Activated CD4-positive, alpha-beta T cell treated with anti-CD3 and anti-CD28 coated beads, Interleukin-2, amount 10 ng/mL, durations not matched to agents 24 days and 14 days (primary cell): ENCODE data around the gene DCTN1. TPM values are rescaled to one million over a fixed set of nuclear protein-coding genes. Genes with fewer than 3 reads are reported as not detected.
A peak's percentile ranks its signal among the peaks of the same experiment; 100 is the strongest.
"Not testable (repeated sequence)": the region's sequence is repeated elsewhere in the genome, so short reads cannot be mapped to it uniquely, and the experiment has no call there.

ENCODE experiments used
- DNase-seq: peaks from one replicate; pipeline ENCODE4 v3.0.0; 2022
- H3K27ac Mint-ChIP-seq: one replicate; pipeline ENCODE4 v1.8.0; 2022; ENCODE audit warnings: mild to moderate bottlenecking, mixed read lengths
- H3K27me3 Mint-ChIP-seq: one replicate; pipeline ENCODE4 v1.8.0; 2022; ENCODE audit warnings: mixed read lengths
- H3K36me3 Mint-ChIP-seq: one replicate; pipeline ENCODE4 v1.8.0; 2022; ENCODE audit warnings: low read depth, mild to moderate bottlenecking, mixed read lengths
- H3K4me1 Mint-ChIP-seq: one replicate; pipeline ENCODE4 v1.8.0; 2021; ENCODE audit warnings: mixed read lengths
- H3K4me3 Mint-ChIP-seq: one replicate; pipeline ENCODE4 v1.8.0; 2022; ENCODE audit warnings: mild to moderate bottlenecking, moderate library complexity, mixed read lengths
- H3K9me3 Mint-ChIP-seq: one replicate; pipeline ENCODE4 v1.8.0; 2021; ENCODE audit warnings: mixed read lengths
- intact Hi-C: fragments of 100-400 bp; cut with micrococcal nuclease; formaldehyde crosslinking; loops from one replicate; pipeline ENCODE4 v1.15.1; 2023
- total RNA-seq: library from RNA; stranded (reverse); gene quantifications from 2 replicates; pipeline ENCODE4 v1.2.3, GENCODE V29; 2022

The DCTN1 gene
- total RNA-seq, 1 donor from 2014 or later = 87.2 TPM

DNA sequence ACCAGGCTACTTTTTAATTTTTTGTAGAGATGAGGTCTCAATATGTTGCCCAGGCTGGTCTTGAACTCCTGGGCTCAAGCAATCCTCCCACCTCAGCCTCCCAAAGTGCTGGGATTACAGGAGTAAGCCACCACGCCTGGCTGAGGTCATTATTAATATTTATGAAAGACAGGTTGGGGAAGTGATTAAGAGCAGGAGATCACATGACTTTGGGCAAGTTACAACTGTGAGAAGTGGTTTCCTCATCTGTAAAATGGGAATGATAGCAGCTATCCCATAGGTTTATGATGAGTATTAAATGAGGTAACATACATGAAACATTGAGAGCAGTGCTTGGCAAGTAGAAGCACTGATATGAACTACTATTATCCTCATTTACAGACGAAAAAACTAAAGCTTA, 43.9 kb downstream of the DCTN1 start:
- H3K27ac Mint-ChIP-seq, H3K9me3 Mint-ChIP-seq, H3K27me3 Mint-ChIP-seq, DNase-seq, H3K4me3 Mint-ChIP-seq, H3K4me1 Mint-ChIP-seq, H3K36me3 Mint-ChIP-seq: not testable (repeated sequence)
- intact Hi-C loops = loop anchor here (5.0 kb wide), 1 partner anchor 56 kb away; no protein-coding TSS in a partner anchor

DNA sequence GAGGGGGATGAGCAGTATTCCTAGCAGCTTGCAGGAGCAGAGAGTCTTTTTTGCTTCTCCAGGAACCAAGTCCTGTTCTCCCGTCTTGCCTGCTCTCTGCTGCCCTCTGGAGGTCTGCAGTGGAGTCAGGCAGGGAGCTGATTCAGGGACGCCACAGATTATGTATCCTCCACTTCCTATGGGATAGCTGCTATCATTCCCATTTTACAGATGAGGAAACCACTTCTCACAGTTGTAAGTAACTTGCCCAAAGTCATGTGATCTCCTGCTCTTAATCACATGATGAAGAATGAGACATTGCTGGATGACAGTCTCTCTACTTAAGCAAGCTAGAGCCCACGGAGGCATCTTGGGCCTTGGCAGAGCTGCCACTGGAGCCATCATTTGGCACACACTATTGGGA, 45.2 kb downstream of the DCTN1 start:
- intact Hi-C loops = loop anchor here (1.0 to 5.0 kb wide), 3 partner anchors 57 to 85 kb away; no protein-coding TSS in a partner anchor
- Mint-ChIP-seq H3K27me3 (no peaks in the 10 kb centered on the region), H3K4me1 (no peaks in the 10 kb centered on the region), H3K4me3 (no peak overlapping the region), H3K9me3 (no peaks in the 10 kb centered on the region), H3K36me3 (no peaks in the 10 kb centered on the region), H3K27ac (no peak overlapping the region)
- peak; percentile 93 for DNase-seq

- Mint-ChIP-seq H3K27ac (no peak overlapping the region), H3K9me3 (no peaks in the 10 kb centered on the region), H3K36me3 (no peaks in the 10 kb centered on the region), H3K27me3 (no peaks in the 10 kb centered on the region), H3K4me3 (no peak overlapping the region), H3K4me1 (no peaks in the 10 kb centered on the region)
- intact Hi-C loops = no loop called here
- no peak for DNase-seq
Observed at GRCh38 chr2:74333896-74334586, 46.1 kb downstream of the DCTN1 start.

- peak; percentile 70 for DNase-seq
- Mint-ChIP-seq H3K9me3 (no peaks in the 10 kb centered on the region), H3K36me3 (no peaks in the 10 kb centered on the region), H3K27me3 (no peaks in the 10 kb centered on the region), H3K4me3 (no peak overlapping the region), H3K27ac (no peak overlapping the region), H3K4me1 (no peaks in the 10 kb centered on the region)
- intact Hi-C loops = no loop called here
Observed at GRCh38 chr2:74333175-74333574, 46.9 kb downstream of the DCTN1 start.

- intact Hi-C loops = no loop called here
- Mint-ChIP-seq H3K36me3 (no peaks in the 10 kb centered on the region), H3K27ac (no peak overlapping the region), H3K9me3 (no peaks in the 10 kb centered on the region), H3K4me1 (no peaks in the 10 kb centered on the region), H3K27me3 (no peaks in the 10 kb centered on the region), H3K4me3 (no peak overlapping the region)
- DNase-seq = no peak
Observed at GRCh38 chr2:74332550-74333174, 47.4 kb downstream of the DCTN1 start.

DNA sequence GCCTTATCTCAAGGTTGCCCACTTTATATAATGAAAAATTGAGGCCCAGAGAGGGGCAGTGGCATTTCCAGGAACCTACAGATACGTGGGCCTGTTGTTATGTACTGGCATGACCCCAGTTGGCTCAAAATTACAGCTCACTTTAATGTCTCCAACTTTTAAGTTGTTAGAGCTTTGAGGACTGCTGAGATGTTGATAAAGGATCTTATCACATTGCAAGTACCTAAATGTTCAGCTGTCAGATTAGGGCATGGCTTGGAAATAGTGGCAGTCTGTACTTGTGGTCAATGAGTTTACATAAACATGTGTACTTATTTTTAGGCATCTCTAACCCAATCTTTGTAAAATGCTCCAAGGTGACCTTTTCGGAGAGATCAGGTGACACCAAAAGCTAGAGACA, 51.5 kb downstream of the DCTN1 start:
- intact Hi-C loops = no loop called here
- Mint-ChIP-seq H3K36me3 (no peaks in the 10 kb centered on the region), H3K27me3 (peaks cover under 1% of the 10 kb centered on the region), H3K4me3 (no peak overlapping the region), H3K27ac (no peak overlapping the region), H3K9me3 (no peaks in the 10 kb centered on the region), H3K4me1 (no peaks in the 10 kb centered on the region)
- no peak for DNase-seq

GRCh38 chr2:74328074-74328473, 52.0 kb downstream of the DCTN1 start:
- no peaks in the 10 kb centered on the region for H3K36me3 Mint-ChIP-seq
- no peaks in the 10 kb centered on the region for H3K4me1 Mint-ChIP-seq
- no peak for DNase-seq
- no peaks in the 10 kb centered on the region for H3K9me3 Mint-ChIP-seq
- no peak overlapping the region for H3K27ac Mint-ChIP-seq
- intact Hi-C loops = no loop called here
- peaks cover 3% of the 10 kb centered on the region for H3K27me3 Mint-ChIP-seq
- no peak overlapping the region for H3K4me3 Mint-ChIP-seq

DNA sequence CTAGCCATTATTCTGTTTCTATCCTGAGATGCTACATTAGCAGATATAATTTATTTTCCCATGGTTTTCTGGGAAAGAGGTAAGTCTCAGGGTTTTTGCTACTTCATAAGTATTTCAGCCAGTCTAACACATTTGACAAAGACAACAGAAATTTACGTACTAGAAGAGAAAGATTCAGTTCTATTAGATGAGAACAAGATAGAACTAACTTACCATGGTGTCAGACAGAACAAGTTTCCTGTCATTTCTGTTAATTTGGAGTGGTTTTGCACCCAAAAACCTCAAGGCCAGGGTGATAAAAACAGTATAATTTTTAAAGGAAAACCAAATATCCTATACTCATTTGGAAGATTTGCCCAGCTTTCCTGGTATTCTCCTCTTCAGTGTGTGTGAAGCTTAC, 52.5 kb downstream of the DCTN1 start:
- no peaks in the 10 kb centered on the region for H3K36me3 Mint-ChIP-seq
- H3K4me1 Mint-ChIP-seq = no peaks in the 10 kb centered on the region
- no peak overlapping the region for H3K27ac Mint-ChIP-seq
- peaks cover 4% of the 10 kb centered on the region for H3K27me3 Mint-ChIP-seq
- no peaks in the 10 kb centered on the region for H3K9me3 Mint-ChIP-seq
- H3K4me3 Mint-ChIP-seq = no peak overlapping the region
- no peak for DNase-seq
- intact Hi-C loops = no loop called here

DNA sequence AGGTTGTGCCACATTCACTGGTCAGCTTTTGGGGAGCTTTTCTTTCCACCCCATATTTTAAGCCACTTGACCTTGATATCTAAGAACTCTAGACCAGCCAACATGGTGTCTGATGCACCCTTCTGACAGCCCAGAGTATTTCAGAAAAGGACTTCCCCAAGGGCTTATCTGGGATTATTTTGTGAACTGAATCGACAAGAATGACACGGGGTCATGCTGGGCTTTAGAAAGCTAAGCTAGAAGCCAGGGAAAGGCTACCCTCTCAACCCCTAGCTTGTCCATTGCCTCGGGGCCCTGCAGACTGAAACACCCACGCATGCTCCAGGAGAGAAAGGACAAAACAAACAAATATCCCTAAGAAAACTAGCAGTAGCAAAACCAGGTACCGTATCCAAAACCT, 52.9 kb downstream of the DCTN1 start:
- Mint-ChIP-seq H3K4me3 (no peak overlapping the region), H3K27ac (no peak overlapping the region), H3K9me3 (no peaks in the 10 kb centered on the region), H3K27me3 (peaks cover 5% of the 10 kb centered on the region), H3K4me1 (no peaks in the 10 kb centered on the region), H3K36me3 (no peaks in the 10 kb centered on the region)
- intact Hi-C loops = no loop called here
- DNase-seq = no peak

GRCh38 chr2:74325815-74326214, 54.3 kb downstream of the DCTN1 start:
- no peak overlapping the region for H3K27ac Mint-ChIP-seq
- H3K4me1 Mint-ChIP-seq = no peaks in the 10 kb centered on the region
- H3K36me3 Mint-ChIP-seq = no peaks in the 10 kb centered on the region
- intact Hi-C loops = no loop called here
- no peak overlapping the region for H3K4me3 Mint-ChIP-seq
- no peak for DNase-seq
- no peaks in the 10 kb centered on the region for H3K9me3 Mint-ChIP-seq
- H3K27me3 Mint-ChIP-seq = peaks cover 5% of the 10 kb centered on the region

GRCh38 chr2:74321737-74322136, 58.4 kb downstream of the DCTN1 start:
- Mint-ChIP-seq H3K4me1 (no peaks in the 10 kb centered on the region), H3K4me3 (no peak overlapping the region), H3K27me3 (peaks cover 8% of the 10 kb centered on the region), H3K36me3 (no peaks in the 10 kb centered on the region), H3K9me3 (no peaks in the 10 kb centered on the region), H3K27ac (no peak overlapping the region)
- no peak for DNase-seq
- intact Hi-C loops = no loop called here

- intact Hi-C loops = no loop called here
- no peak overlapping the region for H3K4me3 Mint-ChIP-seq
- no peaks in the 10 kb centered on the region for H3K9me3 Mint-ChIP-seq
- no peaks in the 10 kb centered on the region for H3K36me3 Mint-ChIP-seq
- no peak overlapping the region for H3K27ac Mint-ChIP-seq
- peaks cover 6% of the 10 kb centered on the region for H3K27me3 Mint-ChIP-seq
- H3K4me1 Mint-ChIP-seq = no peaks in the 10 kb centered on the region
- no peak for DNase-seq
Observed at GRCh38 chr2:74317701-74318100, 62.4 kb downstream of the DCTN1 start.

GRCh38 chr2:74316627-74317295, 63.4 kb downstream of the DCTN1 start:
- Mint-ChIP-seq H3K4me1 (no peaks in the 10 kb centered on the region), H3K9me3 (no peaks in the 10 kb centered on the region), H3K36me3 (no peaks in the 10 kb centered on the region), H3K27me3 (peaks cover 8% of the 10 kb centered on the region), H3K4me3 (no peak overlapping the region), H3K27ac (no peak overlapping the region)
- intact Hi-C loops = no loop called here
- no peak for DNase-seq

DNA sequence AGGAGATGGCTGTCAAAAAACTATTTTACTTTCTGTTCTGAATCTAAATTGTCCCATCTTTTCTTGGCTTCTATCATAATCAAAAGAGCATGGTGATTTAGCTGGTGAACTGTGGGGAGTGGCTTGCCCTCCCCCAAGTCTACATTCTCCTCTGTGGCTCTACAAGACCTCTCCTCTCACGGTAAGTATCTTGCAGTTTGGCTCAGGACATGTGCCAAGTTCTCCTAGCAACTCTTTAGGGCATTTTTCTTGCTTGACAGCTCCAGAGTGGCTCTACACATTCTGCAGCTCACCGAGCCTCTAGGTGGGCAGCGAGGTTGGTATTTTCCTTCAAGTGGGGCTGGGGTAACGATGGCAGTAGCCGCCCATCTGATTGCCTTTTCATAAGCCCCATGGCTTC, 66.0 kb downstream of the DCTN1 start:
- Mint-ChIP-seq H3K4me1 (no peaks in the 10 kb centered on the region), H3K27ac (no peak overlapping the region), H3K9me3 (no peaks in the 10 kb centered on the region), H3K27me3 (peaks cover 9% of the 10 kb centered on the region), H3K4me3 (no peak overlapping the region), H3K36me3 (no peaks in the 10 kb centered on the region)
- intact Hi-C loops = no loop called here
- DNase-seq = no peak
